GM23248 (cell line): ENCODE data around the gene DFFB.

Experiments
- EZH2 ChIP-seq: fragments of 200-600 bp; sonication (generic); IDR thresholded peaks from 2 replicates; pipeline ENCODE4 v1.6.1; 2018; ENCODE audit warnings: antibody characterized with exemption, mild to moderate bottlenecking; ENCODE audit not compliant: insufficient read depth, poor library complexity, severe bottlenecking
- EZH2phosphoT487 ChIP-seq: fragments of 200-600 bp; sonication (generic); IDR thresholded peaks from 2 replicates; pipeline ENCODE4 v1.6.1; 2018; ENCODE audit warnings: antibody characterized with exemption, moderate library complexity, mild to moderate bottlenecking, low read depth; ENCODE audit not compliant: insufficient read depth

GRCh38 chr1:3924186-3924824 is 67.0 kb downstream of the DFFB start:
- TF ChIP-seq EZH2, result no peak
- TF ChIP-seq EZH2phosphoT487, result no peak
